NCI-H524 treated with DMSO at 0.1 percent for 48 hours (cell line): ENCODE data around the gene EBF3.

Experiments used
- DNase-seq: peaks from one replicate; lab custom pipeline; 2025; lab: John Stamatoyannopoulos, UW

The EBF3 gene

GRCh38 chr10:129963641-129964501 lies at the start of gene EBF3:
Gene EBF3, minus strand, starts transcription at chr10:129964274. Its CDS starts 506 bp downstream, at chr10:129963768.
- DNase-seq: no peak

- DNase-seq: no peak
Observed at GRCh38 chr10:130013335-130014262, 49.5 kb upstream of the EBF3 start.

GRCh38 chr10:130012129-130012528 lies 48.1 kb upstream of the EBF3 start:
- no peak for DNase-seq

GRCh38 chr10:130010653-130011052 lies 46.6 kb upstream of the EBF3 start:
- no peak for DNase-seq

- DNase-seq: no peak
Observed at GRCh38 chr10:130009228-130009627, 45.2 kb upstream of the EBF3 start.

- no peak for DNase-seq
Observed at GRCh38 chr10:130003787-130004613, 39.9 kb upstream of the EBF3 start.

- DNase-seq: no peak
Observed at GRCh38 chr10:130003166-130003565, 39.1 kb upstream of the EBF3 start.

GRCh38 chr10:130002606-130003005 lies 38.5 kb upstream of the EBF3 start:
- no peak for DNase-seq

GRCh38 chr10:130000918-130001317 lies 36.8 kb upstream of the EBF3 start:
- no peak for DNase-seq

- DNase-seq: no peak
Observed at GRCh38 chr10:129999140-129999539, 35.1 kb upstream of the EBF3 start.

GRCh38 chr10:129993621-129994020 lies 29.5 kb upstream of the EBF3 start:
- no peak for DNase-seq

GRCh38 chr10:129992356-129992755 lies 28.3 kb upstream of the EBF3 start:
- DNase-seq: no peak

GRCh38 chr10:129982825-129983224 lies 18.8 kb upstream of the EBF3 start:
- no peak for DNase-seq

GRCh38 chr10:129978980-129979379 lies 14.9 kb upstream of the EBF3 start:
- DNase-seq: no peak

GRCh38 chr10:129978322-129978721 lies 14.2 kb upstream of the EBF3 start:
- no peak for DNase-seq

- DNase-seq: no peak
Observed at GRCh38 chr10:129977794-129978193, 13.7 kb upstream of the EBF3 start.

- DNase-seq: no peak
Observed at GRCh38 chr10:129973674-129974059, 9.6 kb upstream of the EBF3 start.

GRCh38 chr10:129972966-129973673 lies 9.0 kb upstream of the EBF3 start:
- no peak for DNase-seq

- no peak for DNase-seq
Observed at GRCh38 chr10:129972145-129972965, 8.3 kb upstream of the EBF3 start.

- no peak for DNase-seq
Observed at GRCh38 chr10:129971381-129972144, 7.5 kb upstream of the EBF3 start.
